Measurements from ENCODE around the gene SDC3.

SDC3 gene

DNA sequence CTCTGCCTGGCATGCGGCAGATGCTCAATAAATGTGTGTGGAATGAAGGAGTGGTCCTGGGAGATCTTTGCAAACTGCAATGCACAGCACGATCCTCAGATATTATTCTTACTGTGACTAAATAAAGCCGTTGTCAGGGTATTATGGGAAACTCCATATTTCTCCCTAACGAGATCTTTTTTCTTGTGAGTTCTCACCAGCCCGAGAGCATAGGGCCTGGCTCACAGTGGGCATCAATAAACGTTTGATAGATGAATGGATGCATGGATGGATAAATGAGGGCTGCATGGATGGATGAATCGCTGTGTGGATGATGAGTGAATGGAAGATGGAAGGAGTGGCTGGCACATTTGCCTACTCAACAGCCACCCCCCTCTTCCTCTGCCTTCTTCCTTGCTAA lies 69.6 kb downstream of the SDC3 start:
- H3K4me3 ChIP-seq (ENCODE audit: low read depth, low read length) = no peak overlapping the region
- no peak for DNase-seq (ENCODE audit: low read depth)
- TF ChIP-seq CTCF (IDR thresholded peaks at IDR 0.05; ENCODE audit: control insufficient read depth, extremely low read depth, insufficient read depth) = no peak

DNA sequence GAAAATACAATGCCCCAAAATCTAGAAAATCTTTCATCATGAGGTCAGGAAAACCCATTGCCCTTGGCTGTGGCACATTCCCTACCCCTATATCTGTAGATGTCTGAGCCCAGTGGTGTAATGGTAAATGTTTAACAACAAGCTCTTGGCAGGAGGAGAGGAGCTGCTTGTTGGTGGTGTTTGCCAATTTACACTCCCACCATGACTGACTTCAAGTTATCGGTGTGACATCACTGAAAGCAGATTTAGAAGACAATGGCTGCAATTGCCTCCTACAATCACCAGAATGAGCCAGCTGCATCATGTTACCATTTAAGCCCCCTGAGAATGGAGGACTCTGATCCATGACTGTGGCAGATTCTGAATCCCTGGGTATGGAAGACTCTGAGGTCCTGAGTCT lies 70.9 kb downstream of the SDC3 start:
- H3K4me3 ChIP-seq (ENCODE audit: low read depth, low read length) = no peak overlapping the region
- no peak for TF ChIP-seq CTCF (IDR thresholded peaks at IDR 0.05; ENCODE audit: control insufficient read depth, extremely low read depth, insufficient read depth)
- no peak for DNase-seq (ENCODE audit: low read depth)

- no peak overlapping the region for H3K4me3 ChIP-seq (ENCODE audit: low read depth, low read length)
- TF ChIP-seq CTCF (IDR thresholded peaks at IDR 0.05; ENCODE audit: control insufficient read depth, extremely low read depth, insufficient read depth) = no peak
- DNase-seq (ENCODE audit: low read depth) = no peak
These were observed 74.3 kb downstream of the SDC3 start for GRCh38 chr1:30834253-30834652.

- no peak overlapping the region for H3K4me3 ChIP-seq (ENCODE audit: low read depth, low read length)
- TF ChIP-seq CTCF (IDR thresholded peaks at IDR 0.05; ENCODE audit: control insufficient read depth, extremely low read depth, insufficient read depth) = no peak
- no peak for DNase-seq (ENCODE audit: low read depth)
These were observed 78.0 kb downstream of the SDC3 start for GRCh38 chr1:30830537-30830936.

DNA sequence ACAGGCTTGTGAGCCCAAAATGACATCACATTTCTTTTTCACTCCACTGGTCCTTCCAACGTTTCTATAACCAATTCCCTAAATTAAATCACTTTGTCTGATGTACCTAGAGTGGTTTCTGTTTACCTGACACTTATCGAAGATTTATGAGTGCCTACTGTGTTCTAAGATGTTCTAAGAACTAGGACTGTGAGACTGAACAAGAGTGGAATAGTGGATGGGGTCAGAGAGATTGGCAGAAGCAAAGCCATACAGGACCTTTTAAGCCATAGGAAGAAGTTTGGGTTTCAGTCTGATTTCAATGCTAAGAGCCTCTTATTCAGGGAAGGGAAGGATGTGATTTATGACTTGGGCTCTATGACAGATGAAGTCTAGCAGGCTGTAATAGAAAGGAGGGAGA lies 78.7 kb downstream of the SDC3 start:
- no peak for DNase-seq (ENCODE audit: low read depth)
- H3K4me3 ChIP-seq (ENCODE audit: low read depth, low read length) = no peak overlapping the region
- no peak for TF ChIP-seq CTCF (IDR thresholded peaks at IDR 0.05; ENCODE audit: control insufficient read depth, extremely low read depth, insufficient read depth)

DNA sequence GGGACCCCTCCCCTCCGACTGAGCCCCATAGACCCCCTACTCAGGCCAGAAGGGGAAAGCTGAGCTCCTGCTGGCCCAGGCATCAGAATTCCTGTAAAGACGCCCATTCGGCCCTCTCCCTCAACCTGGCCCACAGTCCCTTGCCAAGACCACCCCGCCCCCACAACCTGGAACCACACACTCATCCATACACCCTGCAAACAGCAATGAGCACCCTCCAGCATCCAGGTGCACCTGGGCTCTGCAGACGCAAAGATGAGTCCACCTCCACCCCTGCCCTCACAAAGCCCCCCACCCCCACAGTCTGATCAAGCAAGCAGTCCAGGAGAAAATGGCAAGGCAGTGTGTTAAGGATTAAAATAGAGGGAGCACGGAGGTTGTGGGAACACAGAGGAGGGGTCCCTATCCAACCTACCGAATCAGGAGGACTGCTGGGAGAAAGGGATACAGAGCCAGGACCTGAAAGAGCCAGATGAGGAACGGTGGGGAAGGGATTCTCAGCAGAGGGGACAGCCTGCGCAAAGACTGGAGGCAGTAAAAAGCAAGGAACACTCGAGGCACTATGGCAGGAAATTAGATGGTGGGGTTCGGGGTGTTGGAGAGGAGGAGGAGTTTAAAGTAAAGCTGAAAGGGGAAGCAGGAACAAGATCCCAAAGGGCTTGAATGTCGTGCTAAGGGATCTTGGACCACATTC lies 83.7 kb downstream of the SDC3 start:
- no peak for DNase-seq (ENCODE audit: low read depth)
- H3K4me3 ChIP-seq (ENCODE audit: low read depth, low read length) = peak overlapping the region; percentile 49
- TF ChIP-seq CTCF (IDR thresholded peaks at IDR 0.05; ENCODE audit: control insufficient read depth, extremely low read depth, insufficient read depth) = no peak
